Small intestine (tissue), 7 donors: ENCODE data around the gene AQP12A. TPM values are rescaled to one million over a fixed set of nuclear protein-coding genes. Genes with fewer than 3 reads are reported as not detected.

Experiments
- DNase-seq, 2 donors: peaks; one replicate each; pipeline versions ENCODE4 v3.0.0 to v3.0.0-alpha.2; 2013
- FAIRE-seq: peaks from 2 replicates; lab custom pipeline; 2012; peaks lifted over from hg19 to GRCh38; lab: Jason Lieb, UNC
- H3K27ac ChIP-seq, 3 donors: one replicate each; pipeline ENCODE4 v1.5.1; 2013; ENCODE audit warnings: low read length in 2 of 3, mild to moderate bottlenecking in 2 of 3, control low read depth in 1 of 3, inconsistent platforms in 1 of 3, low read depth in 1 of 3, moderate library complexity in 1 of 3
- H3K27me3 ChIP-seq, 3 donors: one replicate each; pipeline ENCODE4 v1.6.1; 2013; ENCODE audit warnings: low read length in 3 of 3, inconsistent platforms in 1 of 3; ENCODE audit not compliant: control insufficient read depth in 3 of 3, insufficient read depth in 3 of 3
- H3K36me3 ChIP-seq, 3 donors: one replicate each; pipeline ENCODE4 v1.6.1; 2013; ENCODE audit warnings: low read length in 3 of 3, inconsistent platforms in 1 of 3, low read depth in 1 of 3, mild to moderate bottlenecking in 1 of 3, moderate library complexity in 1 of 3; ENCODE audit not compliant: control insufficient read depth in 3 of 3, insufficient read depth in 2 of 3
- H3K4me1 ChIP-seq, 3 donors: one replicate each; pipeline ENCODE4 v1.6.1; 2013; ENCODE audit warnings: low read length in 2 of 3, inconsistent platforms in 1 of 3, low read depth in 1 of 3, mild to moderate bottlenecking in 1 of 3, moderate library complexity in 1 of 3; ENCODE audit not compliant: control insufficient read depth in 3 of 3, insufficient read depth in 2 of 3
- H3K4me3 ChIP-seq, 3 donors: one replicate each; pipeline ENCODE4 v1.5.1; 2013; ENCODE audit warnings: low read length in 3 of 3, control low read depth in 1 of 3, inconsistent platforms in 1 of 3, low read depth in 1 of 3, mild to moderate bottlenecking in 1 of 3, moderate library complexity in 1 of 3
- H3K9me3 ChIP-seq, 2 donors: one replicate each; pipeline ENCODE4 v1.6.1; 2013; ENCODE audit warnings: low read depth in 1 of 2, low read length in 1 of 2; ENCODE audit not compliant: control insufficient read depth in 2 of 2, insufficient read depth in 1 of 2
- WGBS, 3 donors: extraction: QIAGEN DNeasy Blood & Tissue Kit; methylation state at CpG; one replicate each; pipeline ENCODE4 v1.1.7; 2013; 5-methylcytosine and 5-hydroxymethylcytosine counted together
- polyA plus RNA-seq, 4 donors: library from polyadenylated mRNA; stranded (reverse) in 3 of 4; unstranded in 1 of 4; fragments of 200-250 nt in 3 of 4; fragments of 120-200 nt in 1 of 4; gene quantifications; one replicate each; pipeline versions ENCODE4 v1.2.1 to v1.2.3, GENCODE V29; 2013
- donor health status: healthy with polysubstance abuse.
- donor health status: control.
- donor health status: control.
- donor health status: Bipolar disorder and iron deficiency.
- donor health status: healthy.

Gene AQP12A
- polyA plus RNA-seq, 4 donors: 1.2 to 4.6 (median 3.4) TPM; not detected in 1

GRCh38 chr2:240724431-240724830, 32.8 kb downstream of the AQP12A start:
- 90 to 91% (median 90%) methylated on average over 9 to 10 of the region's 10 CpGs for WGBS, 3 donors
- no peaks in the 10 kb centered on the region for H3K27me3 ChIP-seq
- DNase-seq: no peak

GRCh38 chr2:240725266-240725665, 33.6 kb downstream of the AQP12A start:
- Histone ChIP-seq H3K4me3 (no peak overlapping the region), H3K27me3 (no peaks in the 10 kb centered on the region), H3K36me3 (no peaks in the 10 kb centered on the region), H3K4me1 (no peaks in the 10 kb centered on the region), H3K27ac (no peak overlapping the region), H3K9me3 (no peaks in the 10 kb centered on the region)
- DNase-seq (no peak), FAIRE-seq (no peak)
- 77 to 85% (median 82%) methylated on average over 11 to 12 of the region's 12 CpGs for WGBS, 3 donors

More at GRCh38 chr2:240724431-240724830, 32.8 kb downstream of the AQP12A start:
- no peak overlapping the region for H3K4me3 ChIP-seq
- no peaks in the 10 kb centered on the region for H3K9me3 ChIP-seq
- no peaks in the 10 kb centered on the region for H3K36me3 ChIP-seq
- no peaks in the 10 kb centered on the region for H3K4me1 ChIP-seq
- no peak overlapping the region for H3K27ac ChIP-seq
- no peak for FAIRE-seq

GRCh38 chr2:240725671-240726070, 34.0 kb downstream of the AQP12A start:
- FAIRE-seq (no peak), DNase-seq (no peak)
- no peaks in the 10 kb centered on the region for H3K9me3 ChIP-seq
- WGBS, 3 donors: 64 to 76% (median 65%) methylated on average over 7 of the region's 7 CpGs
- H3K27me3 ChIP-seq: no peaks in the 10 kb centered on the region
- no peak overlapping the region for H3K4me3 ChIP-seq
- H3K27ac ChIP-seq: no peak overlapping the region
- H3K4me1 ChIP-seq: no peaks in the 10 kb centered on the region
- no peaks in the 10 kb centered on the region for H3K36me3 ChIP-seq

GRCh38 chr2:240726876-240727275, 35.2 kb downstream of the AQP12A start:
- Histone ChIP-seq H3K36me3 (no peaks in the 10 kb centered on the region), H3K27ac (no peak overlapping the region), H3K9me3 (no peaks in the 10 kb centered on the region), H3K27me3 (no peaks in the 10 kb centered on the region), H3K4me3 (no peak overlapping the region), H3K4me1 (no peaks in the 10 kb centered on the region)
- 84 to 89% (median 86%) methylated on average over 14 of the region's 14 CpGs for WGBS, 3 donors
- FAIRE-seq (no peak), DNase-seq (no peak)

GRCh38 chr2:240727439-240727838, 35.8 kb downstream of the AQP12A start:
- Histone ChIP-seq H3K27me3 (no peaks in the 10 kb centered on the region), H3K9me3 (no peaks in the 10 kb centered on the region), H3K4me3 (no peak overlapping the region), H3K4me1 (no peaks in the 10 kb centered on the region), H3K36me3 (no peaks in the 10 kb centered on the region), H3K27ac (no peak overlapping the region)
- FAIRE-seq (no peak), DNase-seq (no peak)
- 79 to 84% (median 80%) methylated on average over 14 of the region's 14 CpGs for WGBS, 3 donors

GRCh38 chr2:240727913-240728312, 36.2 kb downstream of the AQP12A start:
- Histone ChIP-seq H3K4me3 (no peak overlapping the region), H3K27me3 (no peaks in the 10 kb centered on the region), H3K9me3 (no peaks in the 10 kb centered on the region), H3K4me1 (no peaks in the 10 kb centered on the region), H3K36me3 (no peaks in the 10 kb centered on the region), H3K27ac (no peak overlapping the region)
- 76 to 85% (median 80%) methylated on average over 15 of the region's 15 CpGs for WGBS, 3 donors
- FAIRE-seq: no peak
- no peak for DNase-seq

- no peaks in the 10 kb centered on the region for H3K4me1 ChIP-seq
- no peaks in the 10 kb centered on the region for H3K27me3 ChIP-seq
- DNase-seq (no peak), FAIRE-seq (no peak)
- H3K36me3 ChIP-seq: no peaks in the 10 kb centered on the region
- 88 to 93% (median 92%) methylated on average over 10 of the region's 10 CpGs for WGBS, 3 donors
- no peaks in the 10 kb centered on the region for H3K9me3 ChIP-seq
- no peak overlapping the region for H3K4me3 ChIP-seq
- no peak overlapping the region for H3K27ac ChIP-seq
These were observed 36.7 kb downstream of the AQP12A start for GRCh38 chr2:240728361-240728760.

GRCh38 chr2:240728827-240729226, 37.2 kb downstream of the AQP12A start:
- no peak overlapping the region for H3K4me3 ChIP-seq
- H3K27me3 ChIP-seq: no peaks in the 10 kb centered on the region
- H3K4me1 ChIP-seq: no peaks in the 10 kb centered on the region
- 68 to 75% (median 74%) methylated on average over 7 of the region's 7 CpGs for WGBS, 3 donors
- DNase-seq (no peak), FAIRE-seq (no peak)
- H3K36me3 ChIP-seq: no peaks in the 10 kb centered on the region
- no peaks in the 10 kb centered on the region for H3K9me3 ChIP-seq
- no peak overlapping the region for H3K27ac ChIP-seq

GRCh38 chr2:240730501-240731177, 39.0 kb downstream of the AQP12A start:
- H3K4me1 ChIP-seq: no peaks in the 10 kb centered on the region
- H3K4me3 ChIP-seq: no peak overlapping the region
- WGBS, 3 donors: 73 to 77% (median 76%) methylated on average over 10 of the region's 10 CpGs
- FAIRE-seq (no peak), DNase-seq (no peak)
- no peaks in the 10 kb centered on the region for H3K36me3 ChIP-seq
- H3K9me3 ChIP-seq: no peaks in the 10 kb centered on the region
- no peaks in the 10 kb centered on the region for H3K27me3 ChIP-seq
- no peak overlapping the region for H3K27ac ChIP-seq
